Measurements from ENCODE around the gene SLC16A3. TPM values are rescaled to one million over a fixed set of nuclear protein-coding genes. Genes with fewer than 3 reads are reported as not detected.
"Not testable (repeated sequence)": the region's sequence is repeated elsewhere in the genome, so short reads cannot be mapped to it uniquely, and the experiment has no call there.

SLC16A3 gene
- total RNA-seq, 1 donor from 2014 or later: 68.8 TPM

DNA sequence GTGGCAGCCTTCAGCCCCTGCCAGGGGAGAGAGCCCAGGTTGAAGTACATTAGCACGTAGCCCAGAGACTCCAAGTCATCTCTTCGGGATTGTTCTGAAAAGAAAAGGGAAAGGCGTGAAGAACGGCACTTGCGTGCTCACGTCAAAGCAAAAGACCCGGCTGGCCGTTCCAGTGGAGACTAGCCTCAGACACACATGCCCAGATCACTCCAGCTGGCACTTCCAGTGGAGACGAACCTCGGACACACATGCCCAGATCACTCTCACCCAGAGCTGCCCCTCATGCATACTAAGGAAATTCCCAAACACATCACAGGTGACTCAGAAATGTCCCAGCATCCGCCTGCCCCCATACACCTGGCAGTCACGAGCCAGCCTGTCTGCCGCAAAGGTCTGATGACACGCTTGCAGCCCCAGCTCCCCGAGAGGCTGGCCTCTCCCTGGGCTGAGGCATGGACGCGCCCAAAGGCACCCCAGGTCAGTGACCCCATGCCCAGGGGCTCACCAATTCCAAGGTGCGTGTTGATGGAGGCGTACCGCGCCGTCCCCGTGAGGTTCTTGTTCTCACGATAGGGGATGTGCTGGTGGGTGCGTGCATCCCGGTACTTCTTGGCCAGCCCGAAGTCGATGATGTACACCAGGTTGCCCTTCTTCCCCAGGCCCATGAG lies 23.8 kb downstream of the SLC16A3 start:
- H3K4me3 Mint-ChIP-seq: no peak overlapping the region
- no peak for DNase-seq (ENCODE audit: low spot score in 2 of 2, unreplicated experiment in 2 of 2)
- TF ChIP-seq CTCF (IDR thresholded peaks at IDR 0.05; ENCODE audit: unreplicated experiment): no peak
- peaks cover 53% of the 10 kb centered on the region for H3K36me3 Mint-ChIP-seq
- H3K9me3 Mint-ChIP-seq: no peaks in the 10 kb centered on the region
- H3K4me1 Mint-ChIP-seq: peaks cover 5% of the 10 kb centered on the region
- no peaks in the 10 kb centered on the region for H3K27me3 Mint-ChIP-seq (ENCODE audit: low read depth)
- no peak overlapping the region for H3K27ac Mint-ChIP-seq

DNA sequence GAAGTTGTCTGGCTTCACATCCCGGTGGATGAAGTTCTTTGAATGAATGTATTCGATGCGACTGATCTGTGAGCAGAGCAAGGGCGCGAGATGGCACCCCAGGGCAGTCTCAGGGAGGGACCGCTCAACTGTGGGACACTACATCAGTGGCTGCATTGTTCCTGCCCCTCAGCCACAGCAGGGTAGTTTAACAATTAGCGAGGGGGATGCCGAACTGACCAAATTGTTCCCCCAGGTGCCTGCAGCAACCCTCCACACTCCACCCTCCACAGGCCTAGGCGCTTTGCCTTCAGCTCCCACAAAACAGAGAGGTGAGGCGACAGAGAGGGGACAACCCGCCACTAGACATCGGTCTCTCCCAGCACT lies 24.3 kb downstream of the SLC16A3 start:
- Mint-ChIP-seq H3K9me3 (no peaks in the 10 kb centered on the region), H3K27me3 (ENCODE audit: low read depth) (no peaks in the 10 kb centered on the region), H3K36me3 (peaks cover 50% of the 10 kb centered on the region), H3K4me3 (no peak overlapping the region), H3K4me1 (peaks cover 5% of the 10 kb centered on the region), H3K27ac (no peak overlapping the region)
- TF ChIP-seq CTCF (IDR thresholded peaks at IDR 0.05; ENCODE audit: unreplicated experiment): no peak
- no peak for DNase-seq (ENCODE audit: low spot score in 2 of 2, unreplicated experiment in 2 of 2)

GRCh38 chr17:82254096-82254495 lies 25.3 kb downstream of the SLC16A3 start:
- not testable (repeated sequence) for H3K4me1 Mint-ChIP-seq; H3K9me3 Mint-ChIP-seq; H3K27ac Mint-ChIP-seq; DNase-seq (ENCODE audit: low spot score in 2 of 2, unreplicated experiment in 2 of 2); H3K27me3 Mint-ChIP-seq (ENCODE audit: low read depth); H3K4me3 Mint-ChIP-seq
- peaks cover 46% of the 10 kb centered on the region for H3K36me3 Mint-ChIP-seq

DNA sequence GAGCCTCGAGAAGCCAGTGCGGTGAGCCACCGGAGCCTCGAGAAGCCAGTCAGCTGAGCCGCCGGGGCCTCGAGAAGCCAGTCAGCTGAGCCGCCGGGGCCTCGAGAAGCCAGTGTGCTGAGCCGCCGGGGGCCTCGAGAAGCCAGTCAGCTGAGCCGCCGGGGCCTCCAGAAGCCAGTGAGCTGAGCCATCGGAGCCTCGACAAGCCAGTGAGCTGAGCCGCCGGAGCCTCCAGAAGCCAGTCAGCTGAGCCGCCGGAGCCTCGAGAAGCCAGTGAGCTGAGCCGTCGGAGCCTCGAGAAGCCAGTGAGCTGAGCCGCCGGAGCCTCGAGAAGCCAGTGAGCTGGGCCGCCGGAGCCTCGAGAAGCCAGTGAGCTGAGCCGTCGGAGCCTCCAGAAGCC lies 25.9 kb downstream of the SLC16A3 start:
- DNase-seq (ENCODE audit: low spot score in 2 of 2, unreplicated experiment in 2 of 2); H3K27me3 Mint-ChIP-seq (ENCODE audit: low read depth); H3K9me3 Mint-ChIP-seq; H3K4me3 Mint-ChIP-seq; H3K27ac Mint-ChIP-seq; H3K4me1 Mint-ChIP-seq: not testable (repeated sequence)
- H3K36me3 Mint-ChIP-seq: peaks cover 46% of the 10 kb centered on the region

GRCh38 chr17:82255402-82255972 lies 26.6 kb downstream of the SLC16A3 start:
- no peaks in the 10 kb centered on the region for H3K9me3 Mint-ChIP-seq
- H3K36me3 Mint-ChIP-seq: peaks cover 53% of the 10 kb centered on the region
- no peak for DNase-seq (ENCODE audit: low spot score in 2 of 2, unreplicated experiment in 2 of 2)
- peak overlapping the region; percentile 28 for H3K27ac Mint-ChIP-seq
- H3K27me3 Mint-ChIP-seq (ENCODE audit: low read depth): no peaks in the 10 kb centered on the region
- no peak overlapping the region for H3K4me3 Mint-ChIP-seq
- TF ChIP-seq CTCF (IDR thresholded peaks at IDR 0.05; ENCODE audit: unreplicated experiment): no peak
- H3K4me1 Mint-ChIP-seq: peaks cover 5% of the 10 kb centered on the region

GRCh38 chr17:82256242-82256885 lies 27.5 kb downstream of the SLC16A3 start:
- Mint-ChIP-seq H3K36me3 (peaks cover 57% of the 10 kb centered on the region), H3K4me1 (peaks cover 5% of the 10 kb centered on the region), H3K9me3 (no peaks in the 10 kb centered on the region), H3K4me3 (no peak overlapping the region), H3K27me3 (ENCODE audit: low read depth) (no peaks in the 10 kb centered on the region), H3K27ac (no peak overlapping the region)
- TF ChIP-seq CTCF (IDR thresholded peaks at IDR 0.05; ENCODE audit: unreplicated experiment): no peak
- no peak for DNase-seq (ENCODE audit: low spot score in 2 of 2, unreplicated experiment in 2 of 2)
